ENCODE data around the gene CTDSPL. TPM values are rescaled to one million over a fixed set of nuclear protein-coding genes. Genes with fewer than 3 reads are reported as not detected.
"Not testable (repeated sequence)": the region's sequence is repeated elsewhere in the genome, so short reads cannot be mapped to it uniquely, and the experiment has no call there.

Gene CTDSPL
- total RNA-seq, 2 donors from 2014 or later: 75.0 to 76.7 TPM

GRCh38 chr3:38029400-38030125 lies 167.9 kb downstream of the CTDSPL start, which contains the start of gene PLCD1:
PLCD1 (minus strand) TSS chr3:38029642; CDS start chr3:38029539, 103 bp downstream.
- Histone ChIP-seq H3K4me3 (peak within 1 kb of the TSS; percentile 62), H3K4me1 (peaks cover 12% of the 10 kb centered on the region), H3K27ac (peak within 1 kb of the TSS; percentile 46), H3K9ac (ENCODE audit: low read depth in 2 of 2, low read length in 2 of 2) (peak within 1 kb of the TSS; percentile 73 to 78), H3K36me3 (no peaks in the 10 kb centered on the region), H3K9me3 (no peaks in the 10 kb centered on the region), H3K27me3 (peaks cover 5% of the 10 kb centered on the region)
- DNase-seq: peak; percentile 80
- intact Hi-C loops (cut with DNase I): no loop called here
- no peak for TF ChIP-seq CTCF (IDR thresholded peaks at IDR 0.05)

- DNase-seq: no peak
Observed at GRCh38 chr3:38030126-38031021, 168.7 kb downstream of the CTDSPL start.

GRCh38 chr3:38031022-38031994 lies 169.6 kb downstream of the CTDSPL start:
- no peaks in the 10 kb centered on the region for H3K9me3 ChIP-seq
- H3K36me3 ChIP-seq: no peaks in the 10 kb centered on the region
- TF ChIP-seq CTCF (IDR thresholded peaks at IDR 0.05): no peak
- H3K4me1 ChIP-seq: peaks cover 6% of the 10 kb centered on the region
- H3K9ac ChIP-seq (ENCODE audit: low read depth in 2 of 2, low read length in 2 of 2): peak overlapping the region in 1 of 2 donors; percentile 4
- peak; percentile 84 for DNase-seq
- H3K4me3 ChIP-seq: no peak overlapping the region
- intact Hi-C loops (cut with DNase I): no loop called here
- H3K27me3 ChIP-seq: peaks cover 5% of the 10 kb centered on the region
- no peak overlapping the region for H3K27ac ChIP-seq

More at GRCh38 chr3:38030126-38031021, 168.7 kb downstream of the CTDSPL start:
- no peaks in the 10 kb centered on the region for H3K9me3 ChIP-seq
- H3K4me3 ChIP-seq: peak overlapping the region; percentile 62
- intact Hi-C loops (cut with DNase I): no loop called here
- H3K9ac ChIP-seq (ENCODE audit: low read depth in 2 of 2, low read length in 2 of 2): peak overlapping the region; percentile 73 to 78
- TF ChIP-seq CTCF (IDR thresholded peaks at IDR 0.05): no peak
- peak overlapping the region; percentile 46 for H3K27ac ChIP-seq
- H3K36me3 ChIP-seq: no peaks in the 10 kb centered on the region
- peaks cover 11% of the 10 kb centered on the region for H3K4me1 ChIP-seq
- peaks cover 5% of the 10 kb centered on the region for H3K27me3 ChIP-seq

GRCh38 chr3:38032328-38032865 lies 170.7 kb downstream of the CTDSPL start:
- H3K4me3 ChIP-seq: no peak overlapping the region
- intact Hi-C loops (cut with DNase I): no loop called here
- no peaks in the 10 kb centered on the region for H3K9me3 ChIP-seq
- H3K9ac ChIP-seq (ENCODE audit: low read depth in 2 of 2, low read length in 2 of 2): no peak overlapping the region
- peaks cover 6% of the 10 kb centered on the region for H3K4me1 ChIP-seq
- DNase-seq: no peak
- TF ChIP-seq CTCF (IDR thresholded peaks at IDR 0.05): no peak
- H3K27ac ChIP-seq: no peak overlapping the region
- no peaks in the 10 kb centered on the region for H3K36me3 ChIP-seq
- H3K27me3 ChIP-seq: peaks cover 5% of the 10 kb centered on the region

GRCh38 chr3:38033586-38033985 lies 171.9 kb downstream of the CTDSPL start:
- H3K36me3 ChIP-seq; H3K9me3 ChIP-seq; H3K4me3 ChIP-seq; H3K27ac ChIP-seq; H3K9ac ChIP-seq (ENCODE audit: low read depth in 2 of 2, low read length in 2 of 2); H3K27me3 ChIP-seq; H3K4me1 ChIP-seq; intact Hi-C loops (cut with DNase I): not testable (repeated sequence)
- DNase-seq: peak; percentile 31

Small RNA genes lying within 50 kb of the gene (microRNA-seq; reads per million reads assigned to microRNA genes)
- 20.4 reads per million, percentile 28 among the genes with 10 or more reads in this experiment for gene MIR26A1

Other genes with a start within 250 kb of the CTDSPL start
- gene VILL, start 128.9 kb downstream of the CTDSPL start, total RNA-seq: 100 to 1,000 TPM; 155 to 166 TPM
- 10 to 100 TPM; 46.8 to 70.0 TPM for gene PLCD1, start 167.8 kb downstream of the CTDSPL start, total RNA-seq
- gene DLEC1, start 177.3 kb downstream of the CTDSPL start, total RNA-seq: under 1 TPM; 0.52 to 0.56 TPM